ENCODE data around the gene ELAVL1. TPM values are rescaled to one million over a fixed set of nuclear protein-coding genes. Genes with fewer than 3 reads are reported as not detected.

The ELAVL1 gene
- total RNA-seq, 1 donor from 2014 or later = 49.7 TPM

DNA sequence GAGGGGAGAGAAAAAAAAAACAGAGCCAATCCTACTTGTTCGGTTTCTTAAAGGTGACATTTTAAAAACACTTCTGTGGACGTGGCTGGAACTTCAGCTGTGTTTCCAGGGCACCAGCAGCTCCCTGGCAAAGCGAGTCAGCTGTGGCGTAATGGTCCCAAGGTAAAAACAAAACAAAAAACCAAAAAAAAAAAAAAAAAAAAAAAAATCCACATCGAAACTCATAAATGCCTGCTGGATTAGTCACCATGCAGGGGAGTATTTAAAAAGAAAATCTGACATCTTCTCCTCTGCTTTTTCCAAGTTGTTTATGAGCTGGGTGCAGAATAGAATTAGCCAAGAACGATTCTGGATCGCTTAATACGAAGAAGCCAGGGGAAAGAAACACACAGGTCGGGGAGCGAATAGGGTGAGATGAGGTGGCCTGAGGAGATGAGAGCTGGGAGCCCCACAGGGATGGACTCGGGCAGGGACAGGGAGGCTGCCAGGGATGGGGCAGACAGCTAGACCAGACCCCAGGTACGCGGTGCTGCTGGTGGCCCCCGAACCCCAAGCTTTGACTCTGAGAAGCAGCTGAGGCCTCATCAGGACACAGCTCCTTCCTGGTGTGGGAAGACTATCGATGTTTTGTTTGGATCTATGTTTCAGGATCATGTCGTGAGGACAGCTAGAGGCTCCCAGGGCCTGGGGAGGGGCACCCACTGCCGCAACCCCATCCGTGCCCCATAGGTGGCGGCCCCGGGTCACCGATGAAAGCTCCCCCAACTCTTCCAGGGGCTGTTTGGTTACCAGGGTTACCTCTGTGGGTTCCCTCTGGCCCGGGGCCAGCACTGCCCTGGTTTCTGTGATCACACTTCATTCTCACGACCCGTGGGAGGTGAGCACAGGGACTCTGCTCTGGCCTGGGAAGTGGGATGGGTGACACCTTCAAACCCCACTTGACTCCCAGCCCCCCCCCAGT, 76.4 kb downstream of the ELAVL1 start:
- intact Hi-C loops (cut with DNase I) = no loop called here
- ATAC-seq = peak; percentile 55
- DNase-seq (ENCODE audit: low spot score) = peak; percentile 76

DNA sequence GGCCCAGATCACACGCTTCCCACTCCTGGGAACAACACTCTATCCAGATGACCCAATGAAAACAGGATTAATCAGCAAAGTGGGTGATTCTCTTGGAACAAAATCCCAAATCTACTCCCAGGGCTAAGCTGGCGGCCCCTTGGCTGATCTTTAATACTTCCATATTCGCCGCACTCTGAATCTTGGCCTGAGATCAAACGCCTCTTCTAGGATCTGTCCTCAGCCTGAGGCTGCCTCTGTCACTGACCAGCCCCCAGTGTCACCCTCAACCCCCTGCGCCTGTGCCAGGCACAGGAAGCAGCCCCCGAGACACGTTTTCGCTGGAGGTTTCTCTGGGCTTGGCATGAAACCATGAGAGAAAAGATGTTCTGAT, 77.1 kb downstream of the ELAVL1 start:
- ATAC-seq (peak; percentile 2), DNase-seq (ENCODE audit: low spot score) (no peak)
- intact Hi-C loops (cut with DNase I) = no loop called here

DNA sequence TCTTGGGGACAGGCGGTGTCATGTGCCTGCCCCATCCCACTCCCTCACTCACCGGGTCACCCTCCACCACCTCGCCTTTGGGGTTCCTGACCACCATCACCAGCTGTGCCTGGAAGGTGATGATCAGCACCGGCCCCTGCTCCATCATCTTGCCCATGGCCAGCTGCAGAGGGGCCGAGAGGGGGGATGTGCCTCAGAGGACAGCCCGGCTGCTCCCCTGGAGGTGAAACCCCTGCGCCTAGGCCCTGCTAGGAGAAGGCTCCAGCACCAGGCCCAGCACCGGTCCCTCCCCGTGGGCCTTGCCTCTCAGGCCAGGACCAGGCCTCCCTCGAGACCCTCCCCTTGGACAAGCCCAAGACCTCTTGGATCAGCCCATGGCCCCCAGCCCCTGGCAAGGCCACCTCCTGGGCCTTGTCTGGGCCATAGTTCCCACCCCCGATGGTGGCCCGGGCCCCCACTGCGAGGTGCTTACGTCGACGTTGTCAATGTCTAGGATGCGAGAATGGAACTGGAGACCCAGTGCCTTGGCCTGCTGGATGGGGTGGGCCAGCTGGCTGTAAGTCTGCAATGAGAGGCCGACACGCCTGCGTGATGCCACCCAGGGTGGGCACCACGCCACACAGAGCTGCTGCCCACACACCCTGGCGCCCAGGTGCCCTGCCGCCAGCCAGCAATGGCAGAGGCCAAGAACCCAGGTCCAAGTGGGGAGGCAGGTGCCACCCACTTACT, 77.7 kb downstream of the ELAVL1 start:
- intact Hi-C loops (cut with DNase I) = no loop called here
- DNase-seq (ENCODE audit: low spot score) (peak; percentile 66), ATAC-seq (peak; percentile 0)

DNA sequence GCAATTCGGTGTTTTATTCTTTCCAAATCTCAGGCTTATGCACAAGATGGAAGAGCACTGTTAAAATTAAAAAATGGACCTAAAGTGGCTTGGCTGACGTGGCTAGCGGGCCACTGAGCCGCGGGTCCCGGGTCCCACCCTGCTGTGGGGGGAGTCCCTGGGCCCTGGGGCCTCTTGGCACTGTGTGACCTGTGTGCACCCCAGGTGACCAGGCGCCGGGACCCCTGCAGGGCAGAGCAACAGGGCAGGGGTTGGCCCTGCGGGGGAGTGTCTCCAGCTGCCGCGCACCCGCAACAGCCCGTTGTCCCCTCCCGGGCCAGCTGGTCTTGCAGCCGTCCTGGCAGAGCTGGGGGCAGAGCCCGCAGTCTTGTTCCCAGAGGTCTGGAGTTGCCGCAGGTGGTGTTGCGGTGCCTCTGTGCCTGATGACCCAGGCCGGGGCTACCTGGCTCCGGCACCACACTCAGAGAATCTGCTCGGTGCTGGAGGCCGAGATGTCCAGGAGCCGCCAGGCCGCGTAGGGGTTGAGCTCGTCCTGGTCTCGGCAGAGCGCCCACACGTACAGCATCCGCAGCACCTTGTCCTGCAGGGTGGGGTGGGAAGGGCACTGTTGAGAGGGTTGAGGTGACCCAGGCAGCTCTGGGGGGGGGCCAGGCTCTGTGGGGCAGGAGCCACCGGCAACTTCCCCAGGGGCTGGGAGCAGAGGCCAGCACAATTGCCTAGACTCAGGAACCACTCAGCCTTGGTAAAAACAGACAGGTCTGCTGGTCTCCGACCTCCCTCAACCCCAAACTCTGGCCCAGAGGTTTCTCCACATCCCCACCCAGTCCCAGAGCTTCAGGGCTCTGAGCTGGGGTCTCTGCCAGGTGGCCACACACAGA, 78.5 kb downstream of the ELAVL1 start:
- intact Hi-C loops (cut with DNase I) = no loop called here
- DNase-seq (ENCODE audit: low spot score) = no peak
- ATAC-seq = no peak

DNA sequence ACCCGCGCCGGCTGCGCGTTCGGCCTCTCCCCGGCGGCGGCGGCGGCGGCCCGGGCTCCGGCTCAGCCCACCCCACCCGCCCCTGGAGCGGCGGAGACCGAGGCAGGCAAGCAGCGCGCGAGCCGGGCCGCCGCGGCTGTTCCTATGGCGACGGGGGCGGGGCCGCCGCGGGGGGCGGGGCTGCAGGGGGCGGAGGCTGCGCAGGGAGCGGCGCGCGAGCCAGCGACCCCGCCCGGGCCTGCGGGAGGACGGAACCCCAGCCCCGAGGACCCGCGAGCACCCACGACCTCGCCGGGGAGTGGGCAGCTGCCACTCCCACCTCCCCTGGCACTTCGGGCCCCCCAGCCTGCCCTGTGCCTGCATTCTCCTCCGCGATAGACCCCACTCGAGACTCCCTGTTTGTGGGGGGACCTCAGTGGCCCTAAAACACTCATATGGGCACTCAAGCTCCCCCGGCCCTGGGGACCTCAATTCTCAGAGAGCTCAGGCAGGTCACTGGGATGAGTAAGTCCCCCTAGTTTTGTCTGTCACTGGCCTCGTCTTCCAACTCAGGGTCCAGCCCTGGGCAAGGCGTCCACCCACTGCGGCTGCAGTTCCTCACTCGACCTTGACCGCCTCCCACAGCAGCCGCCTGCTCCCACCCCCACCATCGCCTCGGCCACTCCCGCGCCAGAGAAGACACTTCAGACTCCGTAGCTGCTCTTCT, 79.3 kb downstream of the ELAVL1 start, which contains the start of gene CTXN1:
CTXN1 (minus strand) TSS at position 115 of the 706 bp plus-strand sequence. CDS start 597 bp downstream, outside the sequence.
- ATAC-seq (peak; percentile 25), DNase-seq (ENCODE audit: low spot score) (peak; percentile 87)
- intact Hi-C loops (cut with DNase I) = no loop called here

DNA sequence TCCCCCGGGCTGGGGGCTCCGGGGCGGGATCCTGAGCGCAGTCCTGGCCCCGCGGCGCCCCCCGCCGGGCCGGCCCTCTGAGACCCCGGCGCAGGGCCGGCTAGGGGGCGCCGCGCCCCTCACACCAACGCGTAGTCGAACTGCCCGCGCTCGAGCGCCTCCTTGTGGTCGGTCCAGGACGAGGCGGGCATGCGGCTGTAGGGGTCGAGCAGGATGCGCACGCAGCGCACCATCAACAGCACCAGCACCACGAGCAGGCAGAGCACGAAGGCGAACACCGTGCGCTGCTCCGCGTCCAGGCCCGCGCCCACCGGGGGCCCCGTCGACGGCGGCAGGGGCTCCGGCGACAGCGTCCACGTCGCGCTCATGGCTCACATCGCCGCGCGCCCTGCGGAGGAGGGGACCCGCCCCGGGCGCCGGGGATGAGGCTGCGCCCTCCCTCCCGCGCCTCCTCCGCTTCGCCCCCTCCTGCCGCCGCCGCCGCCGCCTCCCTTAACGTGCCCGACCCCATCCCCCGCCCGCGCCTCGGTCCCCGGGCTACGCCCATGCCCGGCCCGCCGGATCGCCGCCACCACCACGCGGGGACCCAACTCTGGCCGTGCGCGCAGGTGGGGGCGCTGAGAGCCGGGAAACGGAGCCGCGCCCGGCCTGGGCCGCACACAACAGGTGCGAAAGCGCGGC, 80.1 kb downstream of the ELAVL1 start:
- intact Hi-C loops (cut with DNase I) = no loop called here
- peak; percentile 80 for DNase-seq (ENCODE audit: low spot score)
- no peak for ATAC-seq

DNA sequence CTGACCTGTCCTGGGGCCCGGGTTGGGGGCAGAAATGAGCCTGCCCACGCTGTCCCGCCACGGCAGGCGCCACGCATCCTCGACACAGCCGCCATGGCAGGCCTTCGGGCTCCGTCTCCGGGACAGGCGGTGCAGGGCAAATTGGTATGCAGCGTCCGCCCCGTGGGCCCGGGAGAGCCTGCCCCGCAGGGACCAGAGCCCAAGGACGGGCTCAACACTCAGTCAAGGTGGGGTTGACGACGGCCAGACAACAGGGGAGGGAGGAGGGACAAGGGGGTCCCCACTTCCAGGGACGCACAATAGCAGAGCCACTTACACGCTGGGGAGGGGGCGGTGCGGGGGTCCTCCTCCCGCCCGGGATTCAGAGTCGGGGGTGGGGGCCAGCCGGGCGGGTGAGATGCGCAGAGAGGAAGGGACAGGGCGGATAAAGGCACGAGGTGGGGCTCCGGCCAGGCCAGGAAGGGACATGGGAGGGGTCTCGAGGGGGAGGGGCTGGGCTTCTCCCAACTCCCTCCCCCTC, 80.7 kb downstream of the ELAVL1 start:
- intact Hi-C loops (cut with DNase I) = no loop called here
- ATAC-seq (no peak), DNase-seq (ENCODE audit: low spot score) (peak; percentile 61)

DNA sequence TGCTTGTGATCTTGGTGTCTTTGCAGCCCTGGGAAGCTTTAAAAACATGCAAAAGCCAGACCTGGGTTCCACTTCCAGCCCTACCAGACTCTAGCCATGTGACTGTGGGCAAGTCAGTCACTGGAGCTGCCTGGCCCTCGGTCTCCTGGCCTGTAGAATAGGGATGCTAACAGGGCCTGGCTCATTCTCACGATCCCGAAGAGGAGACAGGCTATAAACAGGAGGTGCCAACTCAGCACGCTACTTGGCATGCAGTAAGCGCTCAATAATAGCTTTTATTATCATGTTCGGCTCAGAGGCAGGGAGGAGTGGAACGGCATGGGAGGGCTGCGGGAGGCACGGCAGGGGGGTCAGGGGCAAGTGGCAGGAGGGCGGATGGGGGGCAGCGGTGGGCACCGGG, 81.2 kb downstream of the ELAVL1 start:
- intact Hi-C loops (cut with DNase I) = no loop called here
- ATAC-seq (no peak), DNase-seq (ENCODE audit: low spot score) (no peak)

DNA sequence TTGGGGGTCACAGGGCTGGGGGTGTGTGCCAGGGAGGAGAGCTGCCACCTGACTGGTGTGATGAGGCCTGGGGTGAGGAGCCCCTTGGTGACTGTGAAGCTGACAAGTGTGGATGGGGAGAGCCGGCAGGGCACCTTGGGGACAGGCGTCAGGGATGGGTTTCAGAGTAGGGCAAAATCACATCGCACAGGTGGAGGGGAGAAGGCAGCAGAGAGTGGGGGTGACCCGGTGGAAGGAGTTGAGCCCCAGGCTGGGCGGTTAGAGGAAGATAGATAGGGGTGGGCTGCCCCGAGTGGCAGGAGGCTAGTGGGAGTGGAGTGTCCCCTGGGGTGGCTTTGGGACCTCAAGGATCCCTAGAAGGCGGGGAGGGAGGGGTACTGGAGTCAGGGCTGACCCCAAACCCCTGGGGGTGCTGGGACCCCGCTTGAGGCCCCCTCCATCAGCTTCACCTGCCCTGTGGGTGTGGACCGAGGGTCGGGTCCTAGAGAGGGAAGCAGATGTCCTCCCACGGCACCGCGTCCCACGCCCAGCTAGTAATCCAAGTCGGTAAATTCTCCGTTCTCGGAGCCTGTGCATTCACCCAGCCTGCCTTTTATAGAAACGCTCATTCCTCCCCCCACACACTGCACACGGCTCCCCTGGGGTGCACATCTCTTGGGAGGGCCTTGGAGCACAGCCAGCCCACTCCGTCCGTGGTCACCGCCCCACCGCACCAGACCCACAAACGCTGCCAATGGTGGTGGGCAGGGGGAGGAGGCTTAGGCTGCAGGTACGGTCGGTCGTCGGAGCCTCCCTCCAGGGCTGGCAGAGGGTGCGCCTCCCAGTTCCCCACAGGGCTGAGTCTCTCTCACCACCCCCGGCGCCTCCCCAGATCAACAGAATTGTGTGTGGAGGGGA, 81.9 kb downstream of the ELAVL1 start:
- ATAC-seq (no peak), DNase-seq (ENCODE audit: low spot score) (peak; percentile 61)
- intact Hi-C loops (cut with DNase I) = no loop called here

DNA sequence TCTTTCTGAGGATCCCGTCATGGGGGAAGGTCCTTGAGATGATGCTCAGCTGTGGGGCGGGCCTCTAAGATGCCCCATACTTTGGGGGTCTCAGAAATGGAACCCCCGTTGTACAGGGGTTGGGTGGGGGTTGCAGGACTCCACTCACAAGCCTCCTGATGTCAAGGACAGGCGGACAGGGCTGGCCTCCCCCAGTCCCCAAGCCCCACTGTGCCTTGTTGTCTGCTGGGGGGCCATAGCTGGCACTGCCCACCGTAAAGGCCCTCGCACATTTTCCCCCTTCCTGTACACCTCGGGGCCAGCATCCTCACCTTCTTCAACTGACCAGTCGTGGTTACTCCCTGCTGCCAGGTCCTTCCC, 82.6 kb downstream of the ELAVL1 start:
- intact Hi-C loops (cut with DNase I) = no loop called here
- DNase-seq (ENCODE audit: low spot score) = peak; percentile 57
- no peak for ATAC-seq

DNA sequence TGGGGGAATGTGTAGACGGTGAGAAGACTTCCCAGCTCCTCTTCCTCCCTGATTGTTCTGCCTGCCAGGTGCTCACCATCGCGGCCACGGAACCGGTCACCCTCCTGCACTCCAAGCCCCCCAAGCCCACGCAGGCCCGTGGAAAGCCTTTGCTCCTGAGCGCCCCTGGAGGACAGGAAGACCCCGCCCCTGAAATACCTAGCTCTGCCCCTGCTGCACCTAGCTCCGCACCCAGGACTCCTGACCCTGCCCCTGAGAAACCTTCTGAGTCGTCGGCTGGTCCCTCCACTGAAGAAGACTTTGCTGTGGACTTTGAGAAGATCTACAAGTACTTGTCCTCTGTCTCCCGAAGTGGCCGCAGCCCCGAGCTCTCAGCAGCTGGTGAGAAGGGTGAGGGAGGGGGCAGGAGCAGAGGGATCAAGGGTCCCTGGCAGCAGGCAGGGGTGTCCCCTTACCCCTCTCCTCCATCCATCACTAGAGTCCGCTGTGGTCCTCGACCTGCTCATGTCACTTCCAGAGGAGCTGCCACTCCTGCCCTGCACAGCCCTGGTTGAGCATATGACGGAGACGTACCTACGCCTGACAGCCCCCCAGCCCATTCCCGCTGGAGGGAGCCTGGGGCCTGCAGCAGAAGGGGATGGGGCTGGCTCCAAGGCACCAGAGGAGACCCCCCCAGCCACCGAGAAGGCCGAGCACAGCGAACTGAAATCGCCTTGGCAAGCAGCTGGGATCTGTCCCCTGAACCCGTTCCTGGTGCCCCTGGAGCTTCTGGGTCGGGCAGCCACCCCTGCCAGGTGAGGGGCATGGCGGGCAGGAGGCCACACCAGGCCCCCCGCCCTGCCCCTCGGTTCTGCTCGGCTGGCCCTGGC, 83.2 kb downstream of the ELAVL1 start:
- ATAC-seq = no peak
- peak; percentile 63 for DNase-seq (ENCODE audit: low spot score)
- intact Hi-C loops (cut with DNase I) = no loop called here

DNA sequence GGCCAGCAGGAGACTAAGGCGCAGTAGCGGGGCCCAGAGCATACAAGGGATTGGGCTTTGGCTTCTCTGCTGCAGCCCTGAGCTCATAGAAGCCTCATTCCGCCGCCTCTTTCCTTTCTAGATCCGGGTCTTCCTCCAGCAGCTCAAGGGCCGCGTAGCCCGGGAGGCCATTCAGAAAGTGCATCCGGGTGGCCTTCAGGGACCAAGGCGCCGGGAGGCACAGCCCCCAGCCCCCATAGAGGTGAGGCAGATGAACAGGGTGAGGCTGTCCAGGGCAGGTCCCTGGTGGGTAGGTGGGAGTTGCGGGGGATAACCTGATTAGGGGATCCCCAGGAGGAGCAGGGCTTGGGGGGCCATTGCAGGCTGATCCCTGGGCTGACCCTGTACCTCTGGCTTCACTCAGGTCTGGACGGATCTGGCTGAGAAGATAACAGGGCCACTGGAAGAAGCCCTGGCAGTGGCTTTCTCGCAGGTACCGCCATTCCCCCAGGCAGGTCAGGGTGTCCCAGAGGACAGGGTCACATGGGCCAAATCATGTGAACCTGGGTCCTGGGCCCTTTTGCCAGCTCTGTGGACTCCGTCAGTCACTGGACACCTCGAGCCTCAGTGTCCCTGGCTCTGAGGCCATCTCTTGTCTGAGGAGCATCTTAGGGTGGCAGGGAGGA, 84.0 kb downstream of the ELAVL1 start:
- ATAC-seq = no peak
- intact Hi-C loops (cut with DNase I) = no loop called here
- DNase-seq (ENCODE audit: low spot score) = peak; percentile 72

DNA sequence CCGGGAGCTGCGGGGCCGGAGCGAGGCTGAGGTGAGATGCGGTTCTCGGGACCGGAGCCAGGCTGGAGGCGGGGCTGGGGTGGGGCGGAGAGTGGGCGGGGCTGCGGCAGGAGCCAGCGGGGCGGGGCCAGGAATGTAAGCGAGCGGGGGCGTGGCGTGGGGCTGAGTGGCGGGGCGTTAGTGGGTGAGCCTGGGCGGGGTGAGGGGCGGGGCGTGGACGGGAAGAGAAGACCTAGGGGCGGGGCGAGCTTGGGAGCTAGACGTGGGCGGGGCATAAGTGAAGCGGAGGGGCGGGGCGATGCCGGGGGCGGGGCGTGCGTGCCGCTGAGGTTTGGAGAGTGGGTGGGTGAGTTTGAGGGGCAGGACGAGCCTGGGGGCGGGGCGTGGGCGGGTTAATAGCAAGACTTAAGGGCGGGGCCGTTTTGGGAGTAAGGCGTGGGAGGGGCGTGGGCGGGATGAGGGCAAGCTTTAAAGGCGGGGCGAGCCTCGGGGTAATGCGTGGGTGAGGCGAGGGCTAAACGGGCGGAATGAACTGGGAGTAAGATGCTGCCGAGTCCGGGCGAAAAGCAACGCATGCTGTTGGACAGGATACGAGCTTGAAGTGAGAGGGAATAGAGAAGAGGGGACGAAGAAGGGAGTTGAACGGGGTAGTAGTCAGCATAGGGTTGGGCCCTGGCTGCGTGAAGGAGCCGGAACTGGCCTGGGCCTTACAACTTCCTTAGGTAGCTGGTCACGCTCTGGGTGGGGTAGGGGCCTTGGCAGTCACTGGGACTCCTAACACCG, 84.7 kb downstream of the ELAVL1 start:
- intact Hi-C loops (cut with DNase I) = no loop called here
- DNase-seq (ENCODE audit: low spot score) (peak; percentile 100), ATAC-seq (peak; percentile 93)

DNA sequence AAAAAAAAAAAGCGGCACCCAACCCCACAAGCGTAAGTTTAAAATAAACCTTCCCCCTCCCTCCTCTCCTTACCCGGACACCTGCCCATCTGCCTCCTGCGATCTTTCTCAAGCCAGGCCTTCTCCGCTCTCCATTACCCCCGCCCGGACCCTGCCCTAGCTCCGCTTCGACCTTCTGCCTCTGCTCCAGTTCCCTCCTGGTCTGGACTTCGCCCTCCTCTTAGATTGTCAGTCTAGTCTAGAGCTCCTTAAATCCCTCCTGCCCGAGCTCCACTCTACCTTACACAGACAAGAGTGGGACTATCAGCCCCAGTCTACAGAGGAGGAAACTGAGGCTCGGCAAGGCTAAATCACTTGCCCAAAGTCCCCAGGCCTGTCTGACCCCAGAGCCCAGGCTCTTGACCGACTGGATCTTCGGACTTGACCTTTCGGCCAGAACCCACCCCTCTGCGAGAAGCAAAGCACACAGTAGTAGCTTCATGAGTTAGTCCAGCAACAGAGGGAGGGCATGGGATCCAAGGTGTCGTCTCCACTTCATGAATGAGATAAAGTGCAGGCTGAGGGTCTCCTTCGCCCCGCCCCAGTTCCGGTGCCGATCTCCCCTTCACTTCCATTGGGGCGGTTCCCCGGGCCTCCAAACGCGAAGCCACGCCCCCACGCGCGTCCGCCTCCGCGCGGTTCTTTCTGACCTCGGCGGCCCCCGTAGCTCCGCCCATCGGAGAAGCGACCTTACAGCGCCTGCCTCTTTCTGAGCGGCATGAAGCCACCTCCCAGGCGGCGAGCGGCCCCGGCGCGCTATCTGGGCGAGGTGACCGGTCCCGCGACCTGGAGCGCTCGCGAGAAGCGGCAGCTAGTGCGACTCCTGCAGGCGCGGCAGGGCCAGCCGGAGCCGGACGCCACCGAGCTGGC, 85.6 kb downstream of the ELAVL1 start, which contains the start of gene SNAPC2:
SNAPC2 (plus strand) TSS at position 729 of the 909 bp plus-strand sequence; CDS start at position 758, 29 bp downstream.
- DNase-seq (ENCODE audit: low spot score) = peak; percentile 98
- peak; percentile 66 for ATAC-seq
- intact Hi-C loops (cut with DNase I) = no loop called here

All from sciatic nerve (tissue), 2 donors.